Nephron (organoid): ENCODE data around the gene WDR55.
A peak's percentile ranks its signal among the peaks of the same experiment; 100 is the strongest.

Experiments used
- H3K27ac Mint-ChIP-seq, 3 experiments: 2 replicates each; pipeline ENCODE4 v1.8.0; 2020; ENCODE audit warnings: mixed read lengths in 3 of 3, mild to moderate bottlenecking in 2 of 3, moderate library complexity in 1 of 3
- H3K27me3 Mint-ChIP-seq: 2 replicates; pipeline ENCODE4 v1.8.0; 2021; ENCODE audit warnings: low read depth, mild to moderate bottlenecking, moderate library complexity, mixed read lengths
- H3K36me3 Mint-ChIP-seq: 2 replicates; pipeline ENCODE4 v1.8.0; 2020; ENCODE audit warnings: low read depth, mixed read lengths
- H3K4me1 Mint-ChIP-seq: 2 replicates; pipeline ENCODE4 v1.8.0; 2020; ENCODE audit warnings: mixed read lengths
- H3K4me3 Mint-ChIP-seq, 3 experiments: 2 replicates each; pipeline ENCODE4 v1.8.0; 2020; ENCODE audit warnings: mild to moderate bottlenecking in 3 of 3, mixed read lengths in 3 of 3, moderate library complexity in 2 of 3
- H3K9me3 Mint-ChIP-seq: 2 replicates; pipeline ENCODE4 v1.8.0; 2020; ENCODE audit warnings: mixed read lengths
- CTCF ChIP-seq, 3 experiments: fragments of 200-600 bp; sonication (generic); IDR thresholded peaks; one replicate each; pipeline ENCODE4 v1.5.0; 2021; ENCODE audit warnings: antibody characterized with exemption in 3 of 3; ENCODE audit not compliant: unreplicated experiment in 3 of 3

The WDR55 gene

GRCh38 chr5:140677947-140678346 is 13.2 kb downstream of the WDR55 start:
- no peaks in the 10 kb centered on the region for H3K9me3 Mint-ChIP-seq
- H3K36me3 Mint-ChIP-seq, result peaks cover 61% of the 10 kb centered on the region
- H3K4me1 Mint-ChIP-seq, result no peaks in the 10 kb centered on the region
- no peak overlapping the region for H3K4me3 Mint-ChIP-seq
- H3K27me3 Mint-ChIP-seq, result no peaks in the 10 kb centered on the region
- no peak for TF ChIP-seq CTCF (IDR thresholded peaks at IDR 0.05; ENCODE audit: unreplicated experiment in 3 of 3)
- H3K27ac Mint-ChIP-seq, result no peak overlapping the region

GRCh38 chr5:140678993-140679392 is 14.3 kb downstream of the WDR55 start:
- Mint-ChIP-seq H3K4me1 (no peaks in the 10 kb centered on the region), H3K27ac (no peak overlapping the region), H3K9me3 (no peaks in the 10 kb centered on the region), H3K27me3 (no peaks in the 10 kb centered on the region), H3K36me3 (peaks cover 64% of the 10 kb centered on the region), H3K4me3 (no peak overlapping the region)
- TF ChIP-seq CTCF (IDR thresholded peaks at IDR 0.05; ENCODE audit: unreplicated experiment in 3 of 3), result no peak

- H3K9me3 Mint-ChIP-seq, result no peaks in the 10 kb centered on the region
- H3K4me1 Mint-ChIP-seq, result peaks cover 24% of the 10 kb centered on the region
- no peaks in the 10 kb centered on the region for H3K27me3 Mint-ChIP-seq
- H3K36me3 Mint-ChIP-seq, result peaks cover 23% of the 10 kb centered on the region
- peak overlapping the region; percentile 98 to 100 (median 98) for H3K4me3 Mint-ChIP-seq
- TF ChIP-seq CTCF (IDR thresholded peaks at IDR 0.05; ENCODE audit: unreplicated experiment in 3 of 3), result no peak
- peak overlapping the region; percentile 83 to 98 (median 92) for H3K27ac Mint-ChIP-seq
These were observed 25.8 kb downstream of the WDR55 start for GRCh38 chr5:140690376-140690932.

GRCh38 chr5:140690941-140691924 is 26.5 kb downstream of the WDR55 start, which contains the start of the genes HARS1 and HARS2:
HARS1 (minus strand) TSS chr5:140691370; CDS start chr5:140691304, 66 bp downstream.
HARS2 (plus strand) TSS chr5:140691455; CDS start chr5:140691649, 194 bp downstream.
- Mint-ChIP-seq H3K27ac (peak within 1 kb of the TSS; percentile 83 to 98 (median 92)), H3K4me3 (peak within 1 kb of the TSS; percentile 98 to 100 (median 98)), H3K36me3 (peaks cover 31% of the 10 kb centered on the region), H3K9me3 (no peaks in the 10 kb centered on the region), H3K4me1 (peaks cover 24% of the 10 kb centered on the region), H3K27me3 (no peaks in the 10 kb centered on the region)
- TF ChIP-seq CTCF (IDR thresholded peaks at IDR 0.05; ENCODE audit: unreplicated experiment in 3 of 3), result no peak

GRCh38 chr5:140694276-140694675 is 29.6 kb downstream of the WDR55 start:
- H3K27ac Mint-ChIP-seq, result no peak overlapping the region
- no peak for TF ChIP-seq CTCF (IDR thresholded peaks at IDR 0.05; ENCODE audit: unreplicated experiment in 3 of 3)
- H3K4me3 Mint-ChIP-seq, result peak overlapping the region; percentile 50 to 98 (median 79)
- peaks cover 55% of the 10 kb centered on the region for H3K36me3 Mint-ChIP-seq
- no peaks in the 10 kb centered on the region for H3K9me3 Mint-ChIP-seq
- peaks cover 24% of the 10 kb centered on the region for H3K4me1 Mint-ChIP-seq
- no peaks in the 10 kb centered on the region for H3K27me3 Mint-ChIP-seq
